ENCODE measurements around the gene ATF7.

ATF7 gene

DNA sequence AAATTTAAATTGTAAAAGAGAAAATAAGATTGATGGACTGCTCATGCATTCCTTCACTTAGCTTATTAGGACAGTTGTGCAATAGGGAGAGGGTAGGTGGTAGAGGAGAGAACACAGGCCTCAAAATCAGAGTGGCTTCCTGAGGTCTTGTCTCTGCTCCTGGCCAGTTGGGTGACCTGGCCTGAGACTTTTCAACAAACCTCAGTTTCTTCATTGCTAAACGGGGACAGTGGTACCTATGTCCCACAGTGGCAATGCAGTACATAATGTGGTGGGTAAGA is 129.5 kb downstream of the ATF7 start:
- no peak for DNase-seq
- TF ChIP-seq GATA1 (IDR thresholded peaks at IDR 0.05; ENCODE audit: low read depth, low read length) (no peak), POLR2A (IDR thresholded peaks at IDR 0.05; ENCODE audit: low read length) (no peak)

DNA sequence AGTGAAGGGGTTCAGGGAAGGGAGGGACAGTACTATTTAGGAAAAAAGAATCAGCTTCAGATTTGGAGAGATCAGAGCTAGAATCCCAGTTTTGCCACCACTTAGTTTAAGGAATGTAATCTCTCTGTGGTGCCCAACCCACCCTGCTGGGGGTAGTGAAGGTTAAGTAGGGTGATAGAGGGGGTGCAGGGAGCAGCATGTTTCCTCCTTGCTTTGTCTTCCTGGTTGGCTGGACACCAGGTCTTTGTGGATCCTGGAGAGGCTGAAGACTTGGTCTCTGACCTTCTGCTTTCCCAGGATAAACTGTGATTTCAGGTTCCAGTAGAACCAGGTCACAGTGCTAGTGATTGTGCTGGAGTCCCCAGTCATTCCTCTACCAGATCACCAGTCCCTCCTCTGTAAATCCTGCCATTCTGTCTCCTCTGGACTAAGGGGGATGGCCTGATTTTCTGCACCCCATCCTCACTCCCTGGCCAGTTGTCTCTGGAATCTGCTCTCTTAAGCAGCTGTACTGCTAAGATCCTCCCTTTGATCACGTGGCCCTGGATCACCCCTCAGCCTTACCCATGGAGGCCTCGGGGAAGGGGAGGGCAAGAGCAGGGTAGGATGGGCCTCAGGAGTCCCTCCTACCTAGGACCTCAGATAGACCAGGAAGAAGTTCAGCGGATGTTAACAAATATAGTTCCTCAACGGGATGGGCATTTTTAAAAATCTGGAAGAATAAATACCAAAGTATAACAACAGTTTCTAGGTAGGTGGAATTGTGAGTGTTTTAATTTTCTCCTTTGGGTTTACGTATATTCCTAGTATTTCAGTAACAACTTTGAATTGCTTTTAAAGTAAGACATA is 130.1 kb downstream of the ATF7 start:
- peak; percentile 56 to 57 for DNase-seq
- TF ChIP-seq GATA1 (IDR thresholded peaks at IDR 0.05; ENCODE audit: low read depth, low read length) (no peak), POLR2A (IDR thresholded peaks at IDR 0.05; ENCODE audit: low read length) (no peak)

DNA sequence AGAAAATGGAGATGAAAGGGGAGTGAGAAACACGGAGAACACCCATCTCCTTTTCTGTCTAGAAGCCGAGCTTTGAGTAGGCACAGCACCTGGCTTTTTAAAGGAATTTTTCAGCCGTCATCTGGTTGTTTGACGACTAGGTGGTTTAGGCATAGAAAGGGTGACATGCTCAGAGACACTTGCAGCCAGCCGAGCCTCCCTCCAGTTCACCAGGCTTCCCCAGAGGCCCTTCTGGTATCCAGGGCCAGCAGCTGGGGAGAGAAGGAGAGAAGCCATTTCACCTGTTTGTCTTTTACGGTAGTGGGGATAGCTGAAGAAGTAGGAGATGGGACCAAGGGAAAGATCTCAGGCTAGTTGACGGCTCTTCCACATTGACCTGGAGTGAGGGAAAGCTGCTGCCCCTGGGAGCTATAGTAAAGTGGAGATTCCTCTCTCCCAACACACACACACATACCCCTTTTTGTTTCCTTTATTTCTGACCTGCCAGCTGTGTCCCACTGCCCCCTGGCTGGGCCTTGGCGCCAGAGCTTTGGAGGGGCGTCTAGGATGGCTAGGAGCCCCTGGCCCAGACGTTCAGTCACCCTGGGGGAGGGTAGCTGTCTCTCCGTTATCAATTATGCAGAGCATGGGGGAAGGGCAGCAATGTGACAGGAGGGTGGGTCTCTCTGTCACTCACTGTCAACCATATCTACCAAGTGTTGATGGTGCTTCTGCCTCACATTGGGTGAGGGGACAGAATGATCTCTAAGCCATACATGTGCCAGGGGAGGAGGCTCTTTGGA is 132.4 kb downstream of the ATF7 start:
- TF ChIP-seq GATA1 (IDR thresholded peaks at IDR 0.05; ENCODE audit: low read depth, low read length) (no peak), POLR2A (IDR thresholded peaks at IDR 0.05; ENCODE audit: low read length) (no peak)
- peak; percentile 48 to 64 for DNase-seq

DNA sequence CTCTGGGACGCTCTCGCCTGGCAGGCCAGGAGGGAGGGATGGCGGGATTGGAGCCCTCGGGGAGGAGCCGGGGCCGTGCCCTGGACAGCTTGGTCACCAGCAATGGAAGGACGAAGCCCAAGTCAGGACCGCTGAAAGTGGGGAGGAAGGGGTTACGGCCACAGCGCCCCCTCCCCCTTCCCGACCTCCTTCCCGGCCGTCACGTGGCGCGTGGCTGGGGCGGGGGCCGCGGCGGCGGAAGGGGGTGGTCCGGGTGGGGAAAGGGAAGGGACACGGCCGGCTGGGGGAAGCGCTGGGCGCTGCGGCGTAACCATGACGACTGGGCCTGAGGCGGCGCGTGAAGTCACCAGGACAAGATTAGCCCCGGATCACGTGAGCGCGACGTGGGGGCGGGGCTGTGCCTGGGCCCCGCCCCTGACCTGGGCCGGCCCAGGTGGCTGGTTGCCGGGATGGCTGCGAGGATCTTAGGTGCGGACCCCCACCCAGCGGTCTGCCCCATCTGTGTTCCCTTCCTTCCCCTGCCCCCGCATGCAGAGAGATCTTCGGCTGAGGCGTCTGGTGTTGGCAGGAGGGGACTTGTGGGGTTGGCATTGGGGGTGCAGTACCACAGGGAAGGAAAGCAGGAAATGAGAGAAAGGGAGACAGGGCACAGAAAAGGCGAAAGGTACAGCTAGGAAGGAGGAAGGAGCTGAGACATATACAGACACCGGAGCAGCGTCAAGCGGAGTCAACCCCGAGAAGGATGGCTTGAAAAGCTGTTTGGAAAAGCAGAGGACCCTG is 133.2 kb downstream of the ATF7 start:
- TF ChIP-seq POLR2A (IDR thresholded peaks at IDR 0.05; ENCODE audit: low read length) (peak; percentile 80), GATA1 (IDR thresholded peaks at IDR 0.05; ENCODE audit: low read depth, low read length) (no peak)
- DNase-seq = peak; percentile 91 to 94

DNA sequence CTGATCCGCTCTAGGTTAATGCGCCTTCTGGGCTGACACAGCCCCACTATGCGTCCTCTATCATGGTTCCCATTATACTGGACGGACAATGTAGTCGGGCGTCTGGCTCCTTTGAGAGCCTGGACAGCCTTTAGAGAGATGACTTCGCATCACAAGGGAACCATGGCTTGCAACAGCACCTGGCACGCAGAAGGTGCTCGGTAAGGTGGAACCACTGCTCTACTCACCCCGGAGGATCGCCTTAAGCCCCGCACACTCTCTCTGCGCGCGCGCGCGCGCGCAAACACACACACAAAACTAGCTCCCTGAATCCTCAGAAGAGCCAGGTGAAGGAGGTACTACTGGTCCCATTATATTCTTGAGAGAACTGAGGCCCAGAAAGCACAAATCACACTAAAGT is 134.0 kb downstream of the ATF7 start:
- peak in 1 of 2 experiments; percentile 21 for DNase-seq
- no peak for TF ChIP-seq POLR2A (IDR thresholded peaks at IDR 0.05; ENCODE audit: low read length)
- TF ChIP-seq GATA1 (IDR thresholded peaks at IDR 0.05; ENCODE audit: low read depth, low read length) = no peak

DNA sequence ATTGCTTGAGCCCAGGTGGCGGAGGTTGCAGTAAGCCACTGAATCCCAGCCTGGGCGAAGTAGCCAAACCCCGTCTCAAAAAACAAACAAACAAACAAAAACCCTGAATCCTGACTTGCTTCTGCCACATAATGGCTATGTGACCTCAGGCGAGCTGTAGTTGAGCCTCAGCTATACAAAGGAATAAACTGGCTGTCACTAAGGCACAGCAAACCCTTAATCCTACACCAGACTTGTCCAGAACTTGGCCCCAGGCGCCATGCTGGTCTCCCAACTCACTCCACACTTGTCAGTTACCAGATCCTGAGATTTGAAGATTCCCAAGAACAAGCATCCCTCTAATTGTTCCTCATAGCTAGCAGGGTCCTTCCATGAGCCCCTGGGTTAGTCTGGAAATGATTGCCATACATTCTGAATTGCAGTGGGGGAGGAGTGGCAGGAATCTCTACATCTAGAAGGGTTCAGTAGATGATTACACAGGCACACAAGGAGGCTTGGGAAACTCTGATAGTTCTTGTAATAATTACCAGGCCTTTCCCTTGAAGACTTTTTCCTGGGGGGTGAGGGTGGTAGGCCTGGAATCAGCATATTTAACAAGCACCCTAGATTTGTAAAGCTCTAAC is 136.8 kb downstream of the ATF7 start:
- DNase-seq = no peak
- TF ChIP-seq POLR2A (IDR thresholded peaks at IDR 0.05; ENCODE audit: low read length) = no peak
- no peak for TF ChIP-seq GATA1 (IDR thresholded peaks at IDR 0.05; ENCODE audit: low read depth, low read length)

DNA sequence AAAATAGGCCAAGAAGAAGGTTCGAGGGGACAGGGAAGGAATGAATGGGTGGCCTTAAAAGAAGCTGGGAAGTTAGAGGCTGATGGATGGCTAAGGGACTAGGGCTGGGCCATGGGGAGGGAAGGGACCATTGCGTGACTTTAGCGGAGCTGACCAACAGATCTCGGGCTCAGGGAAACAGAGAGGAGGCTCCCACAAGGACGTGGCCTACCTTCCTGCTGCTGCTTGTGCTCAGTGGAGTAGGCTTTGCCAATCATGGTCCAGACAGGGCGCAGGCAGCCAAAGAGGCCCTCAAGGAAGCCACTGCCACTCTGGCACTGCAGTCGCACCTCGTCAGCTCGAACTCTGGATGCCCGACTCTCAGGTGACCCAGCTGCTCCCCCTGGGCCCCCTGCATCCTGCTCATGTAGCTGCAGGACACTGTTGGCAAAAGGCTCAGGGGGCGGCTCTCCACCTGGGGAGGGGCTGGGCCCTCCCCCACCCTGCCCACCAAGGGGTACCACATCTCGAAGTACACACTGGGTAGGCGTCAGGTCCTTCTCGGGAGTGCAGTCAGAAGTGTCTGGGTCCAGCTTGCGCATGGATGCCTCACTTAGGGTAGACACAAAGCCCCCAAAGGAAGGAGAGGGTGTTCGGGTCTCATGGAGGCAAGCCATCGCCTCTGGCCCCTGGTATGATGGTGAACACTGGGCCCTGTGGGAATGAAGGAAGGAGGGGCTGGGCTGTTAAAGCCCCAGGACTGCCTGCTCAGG is 139.3 kb downstream of the ATF7 start:
- no peak for DNase-seq
- TF ChIP-seq GATA1 (IDR thresholded peaks at IDR 0.05; ENCODE audit: low read depth, low read length) = no peak
- TF ChIP-seq POLR2A (IDR thresholded peaks at IDR 0.05; ENCODE audit: low read length) = no peak

DNA sequence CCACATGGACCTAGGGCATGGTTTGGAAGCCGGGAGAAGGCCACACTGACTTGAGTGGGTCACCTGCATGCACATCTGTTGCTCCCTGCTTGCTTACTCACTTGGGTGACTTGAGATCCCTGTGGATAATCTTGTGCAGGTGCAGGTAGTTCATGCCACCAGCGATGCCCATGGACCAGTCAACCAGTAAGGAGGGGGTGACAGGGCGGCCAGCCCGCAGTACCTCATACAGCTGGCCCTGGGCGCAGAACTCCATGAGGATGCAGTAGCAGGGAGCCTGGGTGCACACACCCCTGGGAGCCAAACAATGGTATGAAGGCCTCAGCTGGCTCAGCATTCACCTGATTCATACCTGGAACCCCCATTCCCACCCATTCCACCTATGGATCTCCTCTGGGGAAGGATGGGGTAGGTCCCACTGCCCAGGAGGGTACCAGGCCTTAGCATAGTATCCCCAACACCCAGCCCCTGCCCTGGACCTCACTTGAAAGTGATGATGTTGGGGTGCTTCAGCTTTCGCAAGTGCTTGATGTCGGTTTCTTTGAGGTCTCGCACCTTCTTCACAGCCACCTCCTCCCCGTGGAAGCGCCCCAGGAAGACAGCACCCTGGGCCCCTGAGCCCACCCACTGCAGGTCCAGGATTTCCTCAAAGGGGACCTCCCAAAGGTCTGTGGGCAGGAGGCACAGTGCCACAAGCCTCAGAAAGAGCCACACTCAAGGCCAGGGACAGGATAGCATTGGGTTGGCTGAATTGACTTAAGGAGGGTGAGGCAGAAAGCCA is 140.0 kb downstream of the ATF7 start:
- no peak for DNase-seq
- TF ChIP-seq POLR2A (IDR thresholded peaks at IDR 0.05; ENCODE audit: low read length) = no peak

DNA sequence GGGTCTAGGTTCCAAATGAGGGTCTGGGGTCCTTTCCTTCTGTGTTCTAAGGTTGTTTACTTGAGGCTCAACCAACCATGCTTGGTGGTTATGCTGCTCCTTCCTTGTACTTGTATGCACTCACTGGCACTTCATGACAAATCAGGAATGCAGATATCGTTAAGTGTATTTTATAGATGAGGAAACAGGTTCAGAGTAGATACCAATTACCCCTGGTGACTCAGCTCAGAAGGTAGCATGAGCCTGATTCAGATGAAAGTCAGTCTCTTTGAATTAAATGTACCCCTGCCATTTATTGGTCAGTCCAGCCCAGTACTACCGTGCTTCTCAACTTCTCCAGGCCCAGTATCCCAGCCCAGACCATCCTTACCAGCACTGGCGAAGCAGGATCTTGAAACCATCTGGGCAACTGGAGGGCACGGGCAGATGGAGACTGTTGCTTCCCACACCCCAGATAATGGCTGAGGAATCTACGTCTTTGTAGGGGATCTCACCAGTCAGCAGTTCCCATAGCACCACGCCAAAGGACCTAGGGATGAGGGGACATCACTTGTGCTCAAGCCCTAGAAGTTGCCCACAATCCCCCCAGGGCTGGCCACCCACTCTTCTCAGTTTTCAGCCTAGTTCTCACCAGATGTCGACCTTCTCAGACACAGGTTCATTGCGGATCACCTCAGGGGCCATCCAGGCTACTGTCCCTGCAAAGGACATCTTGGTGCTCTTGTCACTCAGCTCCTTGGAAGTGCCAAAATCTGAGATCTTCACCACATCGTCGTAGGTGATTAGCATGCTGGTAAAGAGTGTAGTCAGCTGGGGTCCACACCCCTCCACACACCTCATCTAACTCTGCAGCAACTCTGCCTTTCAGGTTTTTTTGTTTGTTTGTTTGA is 141.3 kb downstream of the ATF7 start:
- TF ChIP-seq GATA1 (IDR thresholded peaks at IDR 0.05; ENCODE audit: low read depth, low read length) (no peak), POLR2A (IDR thresholded peaks at IDR 0.05; ENCODE audit: low read length) (no peak)
- DNase-seq = no peak

DNA sequence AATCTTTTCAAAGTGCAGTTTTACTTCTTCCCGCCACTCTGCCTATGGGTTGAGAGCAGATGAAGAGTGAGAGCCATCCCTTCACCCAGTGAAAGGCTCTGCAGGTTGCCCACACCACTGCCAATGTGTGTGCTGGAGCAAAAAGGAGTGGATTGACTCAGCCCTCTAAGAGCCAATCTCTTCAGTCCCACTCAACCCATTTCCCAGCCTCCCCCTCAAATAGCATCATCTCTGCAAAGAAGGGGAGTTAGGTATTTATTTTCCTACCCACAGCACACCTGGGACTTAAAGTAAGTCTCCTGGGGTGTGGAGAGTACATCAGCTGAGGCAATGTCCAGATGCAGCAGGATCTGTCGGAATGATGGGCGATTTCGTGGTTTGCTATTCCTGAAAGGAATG is 142.2 kb downstream of the ATF7 start:
- DNase-seq = no peak
- no peak for TF ChIP-seq GATA1 (IDR thresholded peaks at IDR 0.05; ENCODE audit: low read depth, low read length)
- no peak for TF ChIP-seq POLR2A (IDR thresholded peaks at IDR 0.05; ENCODE audit: low read length)

DNA sequence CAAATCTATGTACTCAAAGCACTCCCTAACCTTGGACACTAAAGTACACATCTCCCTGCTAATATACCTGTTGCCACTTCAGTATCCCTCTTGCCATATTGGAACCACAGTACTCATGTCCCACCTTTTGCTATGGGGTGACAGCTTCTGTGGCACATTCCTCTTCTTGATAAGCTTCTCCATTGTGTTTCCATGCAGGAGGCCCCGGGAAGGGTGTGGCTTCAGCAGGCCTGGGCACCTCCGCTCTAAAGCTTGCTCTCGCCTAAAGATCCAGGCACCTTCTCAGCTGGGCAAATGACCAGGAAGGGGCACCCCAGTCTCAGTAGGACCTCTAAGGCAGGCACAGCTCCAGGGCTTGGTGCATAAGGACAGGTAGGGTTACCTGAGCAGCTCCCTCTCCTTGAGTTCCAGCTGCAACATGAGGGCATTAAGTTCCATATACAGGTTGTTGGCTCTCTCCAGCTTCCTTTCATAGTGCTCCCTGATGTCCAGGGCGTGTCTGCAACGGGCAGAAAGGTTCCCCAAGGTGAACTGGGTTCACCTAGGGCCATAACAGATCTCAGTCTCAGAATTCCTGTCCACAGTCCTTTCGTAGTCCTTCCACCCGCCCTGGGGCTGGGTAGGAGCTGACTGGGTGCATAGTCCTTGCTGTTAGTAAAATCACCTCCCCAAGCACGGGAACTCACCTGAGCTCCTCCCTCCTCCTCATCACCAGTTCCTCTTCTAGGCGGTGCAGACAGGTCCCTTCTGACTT is 142.8 kb downstream of the ATF7 start:
- DNase-seq = no peak
- TF ChIP-seq GATA1 (IDR thresholded peaks at IDR 0.05; ENCODE audit: low read depth, low read length) (no peak), POLR2A (IDR thresholded peaks at IDR 0.05; ENCODE audit: low read length) (peak; percentile 42)

All from erythroblast (primary cell).